AG04450 (cell line): ENCODE measurements around the gene TAF5. TPM values are rescaled to one million over a fixed set of nuclear protein-coding genes. Genes with fewer than 3 reads are reported as not detected.

ENCODE experiments used
- CTCF ChIA-PET: fragments of 300-600, 350-600 bp; formaldehyde crosslinking; extraction: SDS; loops from one replicate; lab custom pipeline; 2022; ENCODE audit warnings: antibody characterized with exemption, inconsistent platforms; lab: Charles Lee
- POLR2A ChIA-PET: fragments of 350-600 bp; formaldehyde crosslinking; extraction: SDS; loops from one replicate; lab custom pipeline; 2021; ENCODE audit warnings: antibody characterized with exemption, inconsistent platforms; lab: Yijun Ruan, JAX
- DNase-seq: peaks from one replicate; pipeline ENCODE4 v3.0.0-alpha.2; 2011; ENCODE audit warnings: low read depth, low spot score
- H3K27ac ChIP-seq: one replicate; pipeline ENCODE4 v1.5.1; 2012; ENCODE audit warnings: low read depth, low read length, control low read depth
- H3K27me3 ChIP-seq: one replicate; pipeline ENCODE4 v1.6.0; 2012; ENCODE audit warnings: low read length; ENCODE audit not compliant: control insufficient read depth, insufficient read depth
- H3K4me3 ChIP-seq: 2 replicates; pipeline ENCODE4 v1.5.1; 2011; ENCODE audit warnings: mild to moderate bottlenecking, low read depth, low read length, control low read depth
- H3K9me3 ChIP-seq: 2 replicates; pipeline ENCODE4 v1.5.1; 2012; ENCODE audit warnings: low read length; ENCODE audit not compliant: control insufficient read depth, insufficient read depth
- polyA plus RNA-seq: library from polyadenylated mRNA; depleted of rRNA; stranded (reverse); fragments of >200 nt; gene quantifications from 2 replicates; pipeline ENCODE4 v1.2.3, GENCODE V29; 2011
- TF ChIP-seq, protein P1 (sequence below): IDR thresholded peaks from 2 replicates; pipeline ENCODE4 v1.5.1; 2011; ENCODE audit warnings: low read depth, low read length, control low read depth, inconsistent platforms

Gene TAF5
- polyA plus RNA-seq, 1 experiment, result 3.5 TPM

- peak overlapping the region; percentile 83 for H3K4me3 ChIP-seq
- H3K27ac ChIP-seq, result no peak overlapping the region
- no peaks in the 10 kb centered on the region for H3K27me3 ChIP-seq
- TF ChIP-seq, protein P1, sequence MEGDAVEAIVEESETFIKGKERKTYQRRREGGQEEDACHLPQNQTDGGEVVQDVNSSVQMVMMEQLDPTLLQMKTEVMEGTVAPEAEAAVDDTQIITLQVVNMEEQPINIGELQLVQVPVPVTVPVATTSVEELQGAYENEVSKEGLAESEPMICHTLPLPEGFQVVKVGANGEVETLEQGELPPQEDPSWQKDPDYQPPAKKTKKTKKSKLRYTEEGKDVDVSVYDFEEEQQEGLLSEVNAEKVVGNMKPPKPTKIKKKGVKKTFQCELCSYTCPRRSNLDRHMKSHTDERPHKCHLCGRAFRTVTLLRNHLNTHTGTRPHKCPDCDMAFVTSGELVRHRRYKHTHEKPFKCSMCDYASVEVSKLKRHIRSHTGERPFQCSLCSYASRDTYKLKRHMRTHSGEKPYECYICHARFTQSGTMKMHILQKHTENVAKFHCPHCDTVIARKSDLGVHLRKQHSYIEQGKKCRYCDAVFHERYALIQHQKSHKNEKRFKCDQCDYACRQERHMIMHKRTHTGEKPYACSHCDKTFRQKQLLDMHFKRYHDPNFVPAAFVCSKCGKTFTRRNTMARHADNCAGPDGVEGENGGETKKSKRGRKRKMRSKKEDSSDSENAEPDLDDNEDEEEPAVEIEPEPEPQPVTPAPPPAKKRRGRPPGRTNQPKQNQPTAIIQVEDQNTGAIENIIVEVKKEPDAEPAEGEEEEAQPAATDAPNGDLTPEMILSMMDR, result no peak
- H3K9me3 ChIP-seq, result no peaks in the 10 kb centered on the region; the same call in 1 of the 2 replicates
- CTCF ChIA-PET, result interaction anchor here (0.7 kb wide), 1 partner anchor 33 kb away, joined by 7 read pairs; no protein-coding TSS in a partner anchor
- DNase-seq, result no peak
- POLR2A ChIA-PET, result interaction anchor here (0.7 to 1.2 kb wide), 2 partner anchors 54 to 521 kb away, joined by 3 to 4 read pairs; no protein-coding TSS in a partner anchor
These were observed 396 bp upstream of the TAF5 start for GRCh38 chr10:103367379-103367781.

GRCh38 chr10:103373544-103373943, 5.8 kb downstream of the TAF5 start:
- ChIA-PET POLR2A (no interaction called here), CTCF (no interaction called here)
- H3K27me3 ChIP-seq, result no peaks in the 10 kb centered on the region
- TF ChIP-seq, protein P1, result no peak
- H3K4me3 ChIP-seq, result no peak overlapping the region
- H3K9me3 ChIP-seq, result no peaks in the 10 kb centered on the region
- no peak overlapping the region for H3K27ac ChIP-seq
- DNase-seq, result no peak

DNA sequence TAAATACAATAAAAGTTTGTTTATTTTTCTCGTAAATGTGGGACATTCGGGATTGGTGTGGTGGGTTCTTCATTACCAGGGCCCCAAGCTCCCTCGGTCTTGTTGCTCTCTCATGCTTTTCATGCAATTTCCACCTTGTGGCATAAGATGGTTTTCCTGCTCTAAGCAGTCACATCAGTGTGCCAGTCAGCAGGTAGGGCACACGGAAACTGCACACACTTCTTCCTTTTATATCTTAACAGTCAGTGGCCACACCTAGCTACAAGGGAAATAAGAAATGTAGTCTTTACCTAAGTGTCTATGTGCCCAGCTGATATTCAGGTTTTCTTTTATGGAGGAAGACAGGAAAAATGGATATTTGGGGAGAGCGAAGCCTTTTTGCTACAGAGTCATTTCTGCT, 6.5 kb downstream of the TAF5 start:
- no peak for DNase-seq
- ChIA-PET CTCF (no interaction called here), POLR2A (no interaction called here)
- Histone ChIP-seq H3K4me3 (no peak overlapping the region), H3K9me3 (no peaks in the 10 kb centered on the region), H3K27me3 (no peaks in the 10 kb centered on the region), H3K27ac (no peak overlapping the region)
- TF ChIP-seq, protein P1, result no peak

- ChIA-PET POLR2A (no interaction called here), CTCF (no interaction called here)
- Histone ChIP-seq H3K4me3 (no peak overlapping the region), H3K27me3 (no peaks in the 10 kb centered on the region), H3K9me3 (no peaks in the 10 kb centered on the region), H3K27ac (no peak overlapping the region)
- DNase-seq, result no peak
- TF ChIP-seq, protein P1, result no peak
These were observed 15.0 kb downstream of the TAF5 start for GRCh38 chr10:103382769-103383168.

DNA sequence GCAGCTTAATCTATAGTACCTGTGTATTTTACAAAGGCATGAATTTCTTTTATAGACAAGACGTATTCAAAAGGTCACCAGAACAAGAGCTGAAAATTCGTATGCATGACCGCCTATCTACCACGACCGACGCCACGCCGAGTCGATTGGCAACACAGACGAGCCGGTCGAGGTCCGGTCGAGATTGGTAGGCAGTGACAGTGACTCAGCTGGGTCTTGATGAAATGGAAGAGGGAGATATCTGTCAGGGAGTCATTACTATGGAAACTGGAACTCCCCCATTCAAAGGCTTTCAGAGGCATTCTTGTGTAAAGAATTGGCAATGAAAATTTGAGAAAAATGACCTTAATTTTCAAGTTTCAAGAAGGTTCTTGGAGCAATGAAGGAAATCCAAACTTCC, 26.4 kb downstream of the TAF5 start:
- Histone ChIP-seq H3K9me3 (no peaks in the 10 kb centered on the region), H3K27me3 (no peaks in the 10 kb centered on the region), H3K4me3 (no peak overlapping the region), H3K27ac (no peak overlapping the region)
- no peak for DNase-seq
- POLR2A ChIA-PET, result no interaction called here
- TF ChIP-seq, protein P1, result no peak
- CTCF ChIA-PET, result no interaction called here
